ENCODE data around the gene DOCK9. TPM values are rescaled to one million over a fixed set of nuclear protein-coding genes. Genes with fewer than 3 reads are reported as not detected.

The DOCK9 gene
- total and polyA plus RNA-seq, 2 donors (not counting 3 experiments of a cell fraction or from before 2014, with no cell fraction given): 147 to 323 TPM

- H3K9ac ChIP-seq (replicated peaks; ENCODE audit: extremely low read depth, insufficient read depth, low read length): no peak overlapping the region
- CTCF ChIA-PET: interaction anchor here (1.0 to 1.5 kb wide), 2 partner anchors 12 to 45 kb away, joined by 3 to 4 read pairs; no protein-coding TSS in a partner anchor
- H3K4me3 ChIP-seq (replicated peaks in 1 of 3; ENCODE audit: insufficient read depth in 1 of 3, low read depth in 1 of 3, low read length in 3 of 3): no peak overlapping the region
- no peak overlapping the region for H3K4me2 ChIP-seq (ENCODE audit: insufficient read depth, low read length)
- no peak overlapping the region for H3K27ac ChIP-seq (ENCODE audit: insufficient read depth, low read depth, low read length)
- no TSS peak for BruUV-seq (replicated peaks)
- peaks cover 24 to 36% of the 10 kb centered on the region in 2 experiments for H3K36me3 ChIP-seq (ENCODE audit: control insufficient read depth in 2 of 2, extremely low read depth in 1 of 2, insufficient read depth in 2 of 2, low read length in 2 of 2)
- POLR2A ChIA-PET: no interaction called here
- FAIRE-seq (no peak), DNase-seq (ENCODE audit: low read depth, low spot score) (no peak)
- H3K4me1 ChIP-seq (ENCODE audit: control insufficient read depth, extremely low read depth, insufficient read depth, low read length): no peaks in the 10 kb centered on the region
- H4K20me1 ChIP-seq (replicated peaks; ENCODE audit: control insufficient read depth, extremely low read depth, insufficient read depth, low read length): no peaks in the 10 kb centered on the region
- dilution Hi-C loops (cut with MboI; ENCODE audit: extremely low pct_ligation_motif_present, low sequenced_read_pairs): no loop called here
- no peak for TF ChIP-seq GATA2 (IDR thresholded peaks at IDR 0.05; ENCODE audit: insufficient read depth, insufficient read length, low read depth, low read length)
- no peak for TF ChIP-seq FOS (IDR thresholded peaks at IDR 0.05; ENCODE audit: borderline replicate concordance, insufficient read depth, low read length)
- no peak for TF ChIP-seq EZH2 (IDR thresholded peaks at IDR 0.05; ENCODE audit: borderline replicate concordance, low read depth, low read length, severe bottlenecking)
- TF ChIP-seq, protein P1, sequence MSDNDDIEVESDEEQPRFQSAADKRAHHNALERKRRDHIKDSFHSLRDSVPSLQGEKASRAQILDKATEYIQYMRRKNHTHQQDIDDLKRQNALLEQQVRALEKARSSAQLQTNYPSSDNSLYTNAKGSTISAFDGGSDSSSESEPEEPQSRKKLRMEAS (IDR thresholded peaks at IDR 0.05; ENCODE audit: insufficient read depth, insufficient read length): no peak
- TF ChIP-seq MYC (IDR thresholded peaks at IDR 0.05; ENCODE audit: low read depth, low read length): no peak
- TF ChIP-seq POLR2A (IDR thresholded peaks at IDR 0.05; ENCODE audit: low read depth, low read length): no peak
- no peak for TF ChIP-seq POLR2AphosphoS5 (IDR thresholded peaks at IDR 0.05; ENCODE audit: insufficient read depth, low read depth, low read length)
- no peak for TF ChIP-seq CTCF (IDR thresholded peaks at IDR 0.05; ENCODE audit: extremely low read depth in 1 of 2, insufficient read depth in 1 of 2, low read depth in 1 of 2, low read length in 2 of 2)
- TF ChIP-seq JUN (IDR thresholded peaks at IDR 0.05; ENCODE audit: borderline replicate concordance, insufficient read depth, insufficient read length, low read depth): no peak
- H3K79me2 ChIP-seq (ENCODE audit: control insufficient read depth, insufficient read depth, low read length): no peaks in the 10 kb centered on the region
- no peaks in the 10 kb centered on the region for H3K9me3 ChIP-seq (replicated peaks; ENCODE audit: control insufficient read depth, insufficient read depth, low read length)
- H2AFZ ChIP-seq (ENCODE audit: low read depth, low read length): no peak overlapping the region
- H3K27me3 ChIP-seq (ENCODE audit: control insufficient read depth in 2 of 2, insufficient read depth in 2 of 2, low read length in 2 of 2): no peaks in the 10 kb centered on the region
- no peaks in the 10 kb centered on the region for H3K9me1 ChIP-seq (replicated peaks; ENCODE audit: control insufficient read depth, extremely low read depth, insufficient read depth, low read length)
- intact Hi-C loops (cut with micrococcal nuclease): no loop called here
These were observed 183.4 kb downstream of the DOCK9 start for GRCh38 chr13:98794498-98794897.

Data from endothelial cell of umbilical vein (primary cell).